SIG-M5 (cell line): ENCODE results near the gene FNIP2.

Experiments used
- DNase-seq: peaks from one replicate; lab custom pipeline; 2025; lab: John Stamatoyannopoulos, UW

The FNIP2 gene

GRCh38 chr4:158763462-158763861 lies 5.4 kb upstream of the FNIP2 start:
- no peak for DNase-seq

GRCh38 chr4:158766434-158767044 lies 2.3 kb upstream of the FNIP2 start:
- DNase-seq, result peak; percentile 52

DNA sequence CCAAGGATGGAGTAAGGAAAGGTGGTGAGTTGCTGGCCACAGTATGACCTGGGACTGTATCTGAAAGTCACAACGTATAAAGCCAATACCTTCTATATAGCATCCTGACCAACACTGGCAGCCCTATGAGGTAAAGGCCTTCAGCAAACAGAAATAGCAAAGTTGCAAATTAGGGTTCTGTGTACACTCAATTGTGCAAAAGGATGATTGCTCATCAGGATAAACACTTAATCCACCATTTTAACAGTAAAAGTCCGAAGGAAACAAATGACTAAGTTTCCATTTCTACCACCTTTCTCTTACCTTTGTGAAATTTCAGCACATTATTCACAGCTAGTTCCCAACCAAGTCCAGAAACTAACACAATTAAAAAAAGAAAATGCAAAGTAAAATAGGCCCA lies 1.4 kb upstream of the FNIP2 start:
- no peak for DNase-seq

DNA sequence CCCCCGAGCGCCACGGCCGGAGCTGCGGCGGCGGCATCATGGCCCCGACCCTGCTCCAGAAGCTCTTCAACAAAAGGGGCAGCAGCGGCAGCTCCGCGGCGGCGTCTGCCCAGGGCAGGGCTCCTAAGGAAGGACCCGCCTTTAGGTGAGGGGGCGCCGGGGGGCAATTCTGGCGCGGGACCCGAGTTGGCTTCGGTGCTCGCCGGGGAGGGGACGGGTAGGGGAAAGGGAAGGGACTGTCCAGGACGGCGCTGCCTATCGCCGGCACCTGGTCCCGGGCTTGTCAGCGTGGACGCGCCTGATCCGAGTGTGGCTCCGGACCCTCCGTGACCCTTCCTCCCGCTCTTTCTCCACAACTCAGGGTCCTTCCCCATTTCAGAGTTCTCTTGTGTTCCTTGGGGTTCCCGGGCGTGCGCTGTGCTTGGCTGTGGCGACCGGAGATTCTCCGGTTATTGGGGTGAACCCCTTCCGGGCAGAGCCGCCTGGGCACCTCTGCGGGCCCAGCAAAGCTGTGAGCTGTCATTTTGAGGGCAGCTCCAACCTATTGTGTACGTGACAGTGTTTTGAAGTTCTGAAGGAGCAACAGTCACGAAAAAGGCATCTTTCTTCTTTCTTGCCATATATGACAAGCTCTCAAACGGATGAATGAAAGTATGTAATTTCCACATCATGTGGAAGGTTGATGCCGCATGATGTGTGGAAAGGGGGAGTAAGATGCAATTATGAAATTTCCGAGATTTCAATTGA lies 522 bp downstream of the FNIP2 start:
- DNase-seq, result no peak

GRCh38 chr4:158770671-158771070 lies 1.8 kb downstream of the FNIP2 start:
- no peak for DNase-seq

GRCh38 chr4:158771776-158772175 lies 3.0 kb downstream of the FNIP2 start:
- DNase-seq, result no peak

- DNase-seq, result no peak
Measured at GRCh38 chr4:158775091-158775651, 6.3 kb downstream of the FNIP2 start.

- DNase-seq, result no peak
Measured at GRCh38 chr4:158776106-158776505, 7.3 kb downstream of the FNIP2 start.

GRCh38 chr4:158777423-158778155 lies 8.8 kb downstream of the FNIP2 start:
- DNase-seq, result no peak

DNA sequence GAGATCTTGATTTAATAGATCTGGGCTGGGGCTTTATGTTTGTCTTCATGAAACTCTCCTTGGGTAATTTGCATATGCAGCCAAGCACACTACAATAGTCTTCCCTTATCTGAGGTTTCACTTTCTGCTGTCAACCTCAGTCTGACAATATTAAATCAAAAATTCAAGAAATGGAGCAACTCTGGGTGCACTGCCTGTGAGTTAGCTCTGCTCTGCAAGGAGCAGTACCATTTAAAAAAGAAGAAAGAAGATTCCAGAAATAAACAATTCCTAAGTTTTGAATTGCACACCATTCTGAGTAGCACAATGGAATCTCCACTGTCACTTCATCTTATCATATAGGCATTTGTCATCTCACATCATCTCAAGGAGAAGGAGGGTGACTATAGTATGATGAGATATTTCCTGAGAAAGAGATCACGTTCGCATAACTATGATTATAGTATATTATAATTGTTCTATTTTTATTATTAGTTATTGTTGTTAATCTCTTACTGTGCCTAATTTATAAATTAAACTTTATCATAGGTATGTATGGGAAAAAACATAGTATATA lies 9.4 kb downstream of the FNIP2 start:
- DNase-seq, result no peak

- DNase-seq, result no peak
Measured at GRCh38 chr4:158778712-158779111, 9.9 kb downstream of the FNIP2 start.

GRCh38 chr4:158781963-158782362 lies 13.1 kb downstream of the FNIP2 start:
- DNase-seq, result no peak

GRCh38 chr4:158782551-158783360 lies 13.9 kb downstream of the FNIP2 start:
- DNase-seq, result no peak

- no peak for DNase-seq
Measured at GRCh38 chr4:158783785-158784184, 15.0 kb downstream of the FNIP2 start.

GRCh38 chr4:158785718-158786117 lies 16.9 kb downstream of the FNIP2 start:
- DNase-seq, result no peak

DNA sequence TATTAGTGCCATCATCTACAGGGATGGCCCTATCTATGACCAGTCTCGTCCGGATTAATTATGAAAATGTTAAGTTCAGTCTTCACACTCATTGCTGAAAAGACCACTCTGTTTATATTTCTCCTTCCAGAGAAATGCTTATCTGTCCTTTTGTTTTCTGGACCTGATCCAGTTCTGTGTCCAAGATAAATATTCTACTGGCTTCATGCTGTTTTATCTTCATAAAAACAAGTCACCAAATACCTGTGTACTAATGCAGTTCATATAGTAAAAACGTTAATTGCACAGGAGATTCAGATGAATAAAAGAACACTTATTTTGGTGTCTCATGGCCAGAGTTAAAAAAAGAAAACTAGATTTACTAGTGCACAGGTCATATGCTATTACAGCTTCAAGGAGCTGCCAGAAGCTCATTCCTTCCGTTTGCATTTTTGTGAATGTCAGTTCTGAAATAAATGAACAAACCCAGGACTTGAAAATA lies 17.3 kb downstream of the FNIP2 start:
- no peak for DNase-seq

- no peak for DNase-seq
Measured at GRCh38 chr4:158786955-158787354, 18.1 kb downstream of the FNIP2 start.

- DNase-seq, result no peak
Measured at GRCh38 chr4:158787709-158788475, 19.1 kb downstream of the FNIP2 start.

DNA sequence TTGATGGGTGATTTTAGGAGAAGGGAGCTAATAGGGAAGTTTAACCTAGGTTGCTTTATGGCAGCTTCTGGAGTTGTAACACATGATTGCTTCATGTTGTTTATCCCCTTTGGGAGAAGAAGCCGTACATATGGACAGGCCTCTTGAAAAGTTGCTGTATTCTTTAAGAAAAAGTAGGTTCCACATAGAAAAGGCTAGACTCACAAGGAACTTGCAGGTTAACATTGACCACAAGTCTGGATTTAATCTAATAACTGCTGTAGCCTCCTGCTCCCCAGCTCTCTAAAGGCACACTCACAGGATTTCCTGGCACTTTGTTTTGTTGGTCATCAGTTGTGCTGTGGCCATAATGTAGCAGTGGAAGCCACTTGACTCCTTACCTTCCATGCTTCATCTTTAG lies 19.7 kb downstream of the FNIP2 start:
- DNase-seq, result no peak

GRCh38 chr4:158789853-158790252 lies 21.0 kb downstream of the FNIP2 start:
- no peak for DNase-seq

DNA sequence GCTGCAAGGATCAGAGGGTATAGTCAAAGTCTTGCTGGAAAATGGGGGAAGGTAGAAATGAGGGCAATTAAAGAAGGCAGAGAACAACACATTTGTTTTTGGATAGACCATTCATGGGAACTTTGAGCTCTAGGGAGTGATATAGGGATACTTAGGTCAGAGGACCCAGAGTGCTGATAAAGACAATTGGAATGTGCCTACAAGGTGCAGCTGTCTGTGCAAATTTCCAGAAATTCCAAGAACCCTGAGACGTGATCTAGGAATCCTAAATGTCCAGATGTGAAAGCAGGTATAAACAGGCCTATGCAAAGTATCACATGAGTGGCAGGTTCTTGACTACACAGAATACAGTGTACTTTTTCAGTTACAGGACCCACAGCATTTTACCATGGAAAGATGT lies 24.2 kb downstream of the FNIP2 start:
- no peak for DNase-seq
